ENCODE data around the gene EEF1A2.

GRCh38 chr20:63544241-63544957, 45.5 kb upstream of the EEF1A2 start:
- TF ChIP-seq YY1 (IDR thresholded peaks at IDR 0.05) (no peak), ZBTB33 (IDR thresholded peaks at IDR 0.05) (no peak), MAX (IDR thresholded peaks at IDR 0.05) (no peak), CTCF (IDR thresholded peaks at IDR 0.05; ENCODE audit: low read depth, low read length, missing input control) (no peak), SP1 (IDR thresholded peaks at IDR 0.05) (no peak), HNF4G (IDR thresholded peaks at IDR 0.05) (no peak), RXRA (IDR thresholded peaks at IDR 0.05) (no peak), TAF1 (conservative IDR thresholded peaks at IDR 0.05) (no peak), REST (IDR thresholded peaks at IDR 0.05) (no peak), EGR1 (IDR thresholded peaks at IDR 0.05; ENCODE audit: low read depth in 2 of 2) (no peak)
